Activated CD8-positive, alpha-beta memory T cell treated with anti-CD3 and anti-CD28 coated beads, Interleukin-2, amount 50 U/mL, for 4 hours (primary cell): ENCODE data around the gene GNG4.
"Not testable (repeated sequence)": the region's sequence is repeated elsewhere in the genome, so short reads cannot be mapped to it uniquely, and the experiment has no call there.

Source experiments
- DNase-seq: peaks from one replicate; pipeline ENCODE4 v3.0.0-alpha.2; 2020

The GNG4 gene

DNA sequence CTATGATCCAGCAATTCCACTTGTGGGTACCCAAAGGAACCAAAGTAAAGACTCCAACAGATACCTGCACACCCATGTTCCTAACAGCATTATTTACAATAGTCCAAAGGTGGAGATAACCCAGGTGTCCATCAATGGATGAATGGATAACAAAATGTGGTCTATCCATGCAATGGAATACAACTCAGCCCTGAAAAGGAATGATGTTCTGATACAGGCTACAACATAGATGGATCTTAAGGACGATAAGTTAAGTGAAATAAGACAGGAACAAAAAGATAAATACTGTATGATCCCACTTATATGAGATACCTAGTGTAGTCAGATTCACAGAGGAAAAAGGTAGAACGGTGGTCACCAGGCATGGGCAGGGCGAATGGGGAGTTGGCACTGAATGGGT is 69.7 kb downstream of the GNG4 start:
- DNase-seq, result no peak

DNA sequence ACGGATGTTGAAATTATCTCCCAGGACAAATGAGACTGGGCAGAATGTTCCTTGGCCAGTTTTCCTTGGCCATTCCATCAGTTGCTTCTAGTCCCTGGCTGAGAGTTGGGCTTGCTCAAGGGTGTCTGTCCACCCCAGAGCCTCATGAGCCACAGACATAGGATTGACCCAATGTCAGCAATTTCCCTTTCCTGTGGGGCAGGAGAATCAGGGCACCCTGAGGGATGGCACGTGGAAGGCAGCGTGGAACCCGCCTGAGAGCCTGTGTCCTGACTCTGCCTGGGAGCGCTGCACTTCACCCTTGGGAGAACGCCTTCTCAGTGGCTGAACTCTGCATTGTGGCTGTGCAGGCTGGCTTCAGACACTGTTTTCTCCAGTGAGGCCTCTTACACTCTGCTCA is 74.0 kb downstream of the GNG4 start:
- DNase-seq, result no peak

DNA sequence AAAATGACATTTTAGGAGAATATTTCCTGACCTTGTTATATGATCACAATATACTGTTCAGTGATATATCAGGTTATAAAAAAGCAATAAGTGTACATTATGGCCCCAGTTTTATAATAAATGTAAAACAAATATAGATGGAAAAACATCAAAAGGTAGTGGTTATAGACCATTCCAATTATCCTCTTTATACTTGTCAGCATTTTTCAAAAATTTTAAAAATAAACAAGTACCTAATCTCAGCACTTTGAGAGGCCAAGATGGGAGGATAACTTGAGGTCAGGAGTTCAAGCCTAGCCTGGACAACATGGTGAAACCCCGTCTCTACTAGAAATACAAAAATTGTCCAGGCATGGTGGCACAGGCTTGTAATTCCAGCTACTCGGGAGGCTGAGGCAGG is 75.7 kb downstream of the GNG4 start:
- DNase-seq, result no peak

DNA sequence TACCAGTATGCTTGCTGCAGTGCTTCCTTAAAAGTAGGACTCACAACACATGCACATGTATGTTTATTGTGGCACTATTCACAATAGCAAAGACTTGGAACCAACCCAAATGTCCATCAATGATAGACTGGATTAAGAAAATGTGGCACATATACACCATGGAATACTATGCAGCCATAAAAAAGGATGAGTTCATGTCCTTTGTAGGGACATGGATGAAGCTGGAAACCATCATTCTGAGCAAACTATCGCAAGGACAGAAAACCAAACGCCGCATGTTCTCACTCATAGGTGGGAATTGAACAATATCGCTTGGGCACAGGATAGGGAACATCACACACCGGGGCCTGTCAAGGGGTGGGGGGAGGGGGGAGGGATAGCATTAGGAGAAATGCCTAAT is 76.6 kb downstream of the GNG4 start:
- DNase-seq, result not testable (repeated sequence)

DNA sequence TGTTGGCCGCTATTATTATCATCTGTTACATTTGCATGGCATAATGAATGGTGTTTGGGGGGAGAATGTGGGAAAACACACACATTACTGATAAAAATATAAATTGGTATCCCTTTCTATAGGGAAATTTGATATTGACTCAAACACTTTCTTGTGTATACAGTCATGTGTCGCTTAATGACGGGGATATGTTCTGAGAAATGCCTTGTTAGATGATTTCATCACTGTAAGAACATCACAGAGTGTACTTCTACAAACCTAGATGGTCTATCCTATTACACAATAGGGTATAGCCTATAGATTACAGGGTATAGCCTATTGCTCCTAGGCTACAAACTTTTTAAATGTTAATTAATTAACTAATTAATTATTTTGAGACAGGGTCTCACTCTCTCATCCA is 78.1 kb downstream of the GNG4 start:
- DNase-seq, result no peak

DNA sequence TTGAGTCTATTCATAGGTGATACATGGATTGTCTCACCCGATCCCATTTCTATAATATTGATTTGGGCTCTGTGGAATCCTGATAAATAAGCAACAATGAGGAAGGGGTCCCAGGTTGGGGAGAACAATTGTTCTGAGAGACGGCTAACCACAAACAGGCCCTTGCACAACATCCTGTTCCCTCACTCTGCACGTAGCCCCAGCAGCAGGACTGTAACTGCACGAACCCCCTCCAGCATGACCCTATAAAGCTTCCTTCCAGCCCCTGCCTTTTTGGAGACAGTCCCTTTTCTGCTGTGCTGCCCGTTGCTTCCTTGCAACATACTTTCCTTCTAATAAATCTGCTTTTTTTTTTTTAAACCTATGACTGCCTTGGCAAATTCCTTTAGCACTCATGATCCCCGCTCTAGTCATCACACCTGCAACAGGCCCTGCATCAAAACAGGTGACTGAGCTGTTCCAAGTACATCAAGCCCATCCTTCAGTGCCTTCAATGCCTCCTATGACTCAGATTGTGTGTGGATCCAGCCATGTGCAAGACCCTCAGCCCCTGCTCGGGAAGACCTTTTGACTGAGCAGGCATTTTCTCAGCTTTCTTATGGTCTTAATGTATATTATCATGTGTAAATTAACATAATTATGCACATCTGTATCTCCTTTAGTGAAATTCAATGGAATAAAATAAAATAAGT is 81.6 kb downstream of the GNG4 start:
- DNase-seq, result no peak

DNA sequence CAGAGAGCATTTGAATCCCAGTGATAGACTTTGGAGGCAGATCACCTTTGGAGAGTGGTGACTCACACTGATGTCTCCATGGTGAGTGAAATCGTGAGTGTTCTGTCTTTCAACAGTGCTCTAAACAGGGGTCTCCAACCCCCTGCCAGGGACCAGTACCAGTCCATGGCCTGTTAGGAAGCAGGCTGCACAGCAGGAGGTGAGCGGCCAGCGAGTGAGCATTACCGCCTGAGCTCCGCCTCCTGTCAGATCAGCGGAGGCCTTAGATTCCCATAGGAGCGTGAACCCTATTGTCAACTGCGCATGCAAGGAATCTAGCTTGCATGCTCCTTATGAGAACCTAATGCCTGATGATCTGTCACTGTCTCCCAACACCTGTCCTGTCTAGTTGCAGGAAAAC is 83.5 kb downstream of the GNG4 start:
- no peak for DNase-seq

DNA sequence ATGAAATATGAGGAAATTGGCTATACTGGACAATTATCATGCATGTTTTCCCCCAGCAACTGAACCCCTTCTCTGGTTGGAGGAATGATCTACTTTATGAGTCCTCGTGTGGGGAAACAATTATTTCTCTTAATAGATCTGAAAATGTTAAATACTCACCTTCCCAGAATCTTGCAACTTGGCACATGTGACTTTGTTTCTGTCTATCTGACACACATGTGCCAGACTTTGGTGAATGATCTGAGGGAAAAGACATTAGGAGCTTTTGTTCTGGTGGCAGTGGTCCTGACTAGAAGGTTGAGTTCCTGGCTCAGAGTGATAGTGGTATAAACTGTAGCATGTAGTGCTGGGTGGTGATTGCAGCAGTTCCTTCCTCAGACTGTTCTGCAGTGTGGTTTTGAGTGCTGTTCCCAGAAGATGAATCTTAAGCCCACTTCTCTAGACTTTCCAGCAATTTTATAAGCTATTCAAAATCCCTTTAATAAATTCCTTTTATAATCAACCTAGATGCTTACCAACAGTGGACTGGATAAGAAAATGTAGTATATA is 86.0 kb downstream of the GNG4 start:
- DNase-seq, result no peak

DNA sequence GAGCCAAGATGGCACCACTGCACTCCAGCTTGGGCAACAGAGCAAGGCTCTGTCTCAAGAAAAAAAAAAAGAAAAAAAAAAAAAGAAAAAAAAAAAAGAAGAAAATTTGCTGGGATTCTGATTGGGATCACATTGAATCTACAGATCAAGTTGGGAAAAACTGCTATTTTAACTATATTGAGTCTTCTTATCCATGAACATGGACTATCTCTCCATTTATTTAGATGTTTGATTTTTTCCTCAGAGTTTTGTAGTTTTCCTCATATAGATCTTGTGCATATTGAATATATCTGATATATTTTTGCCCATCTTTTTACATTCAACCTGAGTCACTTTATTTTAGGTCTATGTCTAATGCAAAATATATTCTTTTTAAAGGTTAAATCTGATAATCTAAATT is 87.0 kb downstream of the GNG4 start:
- DNase-seq, result no peak

DNA sequence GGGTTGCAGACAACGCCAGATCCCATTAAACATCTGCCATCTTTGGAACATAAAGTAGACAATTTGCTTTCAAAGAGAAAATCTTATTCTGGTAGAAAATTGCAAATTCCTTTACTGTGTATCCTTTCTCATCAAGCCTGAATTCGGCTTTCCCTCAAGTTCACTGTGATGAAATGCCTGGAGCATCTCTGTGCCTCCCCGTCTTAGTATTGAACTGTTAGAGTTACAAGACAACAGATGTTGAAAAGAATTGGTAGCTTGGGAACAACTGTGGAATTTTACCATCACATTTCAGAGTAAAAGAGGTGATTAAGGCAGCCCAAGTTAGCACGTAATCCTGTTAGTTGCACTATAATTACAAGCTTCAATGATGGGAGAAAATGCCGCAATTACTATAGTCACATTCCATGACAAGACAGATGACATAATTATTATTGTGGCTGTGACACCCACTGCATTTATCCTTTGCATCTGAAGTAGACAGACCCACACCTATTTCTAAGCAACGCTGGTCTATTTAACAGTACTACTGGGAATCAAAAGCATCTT is 90.9 kb downstream of the GNG4 start:
- DNase-seq, result no peak

DNA sequence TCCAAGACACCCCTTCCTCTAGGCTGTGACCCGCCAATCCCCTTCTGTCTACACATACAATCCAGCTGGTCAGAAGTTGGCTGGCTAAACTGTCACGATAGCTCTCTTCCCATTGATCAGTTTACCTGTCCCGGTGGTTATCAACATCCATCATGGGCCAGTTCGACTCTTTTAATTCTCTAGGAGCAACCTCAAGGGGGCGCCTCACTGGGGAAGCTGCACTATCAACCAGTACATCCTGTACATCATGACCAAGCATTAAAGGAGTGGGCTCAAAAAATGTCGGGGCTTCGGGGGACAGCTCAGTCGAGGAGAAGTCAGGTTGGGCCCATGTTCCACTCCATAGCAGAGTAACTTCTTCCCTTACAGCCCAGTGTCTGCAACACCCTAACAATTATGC is 92.1 kb downstream of the GNG4 start:
- DNase-seq, result no peak

DNA sequence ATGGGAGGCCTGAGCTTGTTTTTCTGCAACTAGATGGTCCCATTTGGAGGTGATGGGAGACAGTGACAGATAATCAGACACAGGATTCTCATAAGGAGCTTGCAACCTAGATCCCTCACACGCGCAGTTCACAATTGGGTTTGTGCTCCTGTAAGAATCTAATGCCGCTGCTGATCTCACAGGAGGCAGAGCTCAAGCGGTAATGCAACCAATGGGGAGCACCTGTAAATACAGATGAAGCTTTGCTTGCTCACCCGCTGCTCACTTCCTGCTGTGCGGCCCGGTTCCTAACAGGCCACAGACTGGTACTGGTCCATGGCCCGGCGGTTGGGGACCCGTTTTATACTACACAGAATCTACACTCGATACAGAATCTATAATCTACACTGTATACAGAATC is 92.8 kb downstream of the GNG4 start:
- no peak for DNase-seq

DNA sequence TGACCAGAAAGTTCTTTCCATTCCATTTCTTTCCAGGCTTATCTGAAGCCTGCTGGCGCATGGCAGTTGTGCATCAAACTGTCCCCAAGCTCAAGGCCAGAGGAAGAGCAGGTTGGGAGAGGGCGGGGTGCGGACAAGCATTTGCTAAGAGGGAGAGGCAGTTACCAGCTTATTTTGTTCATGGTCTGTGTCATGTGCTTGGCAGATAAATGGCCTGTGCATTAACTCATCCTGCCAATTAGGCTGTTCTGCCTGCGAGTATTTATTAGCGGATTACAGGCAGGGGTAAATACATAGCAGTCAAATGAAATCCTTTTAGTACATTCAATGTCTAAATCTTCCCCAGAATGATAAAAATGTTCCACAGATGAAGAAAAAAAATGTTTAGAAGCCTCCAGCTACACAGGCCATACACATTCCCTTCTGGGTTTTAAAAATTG is 96.5 kb downstream of the GNG4 start:
- no peak for DNase-seq

DNA sequence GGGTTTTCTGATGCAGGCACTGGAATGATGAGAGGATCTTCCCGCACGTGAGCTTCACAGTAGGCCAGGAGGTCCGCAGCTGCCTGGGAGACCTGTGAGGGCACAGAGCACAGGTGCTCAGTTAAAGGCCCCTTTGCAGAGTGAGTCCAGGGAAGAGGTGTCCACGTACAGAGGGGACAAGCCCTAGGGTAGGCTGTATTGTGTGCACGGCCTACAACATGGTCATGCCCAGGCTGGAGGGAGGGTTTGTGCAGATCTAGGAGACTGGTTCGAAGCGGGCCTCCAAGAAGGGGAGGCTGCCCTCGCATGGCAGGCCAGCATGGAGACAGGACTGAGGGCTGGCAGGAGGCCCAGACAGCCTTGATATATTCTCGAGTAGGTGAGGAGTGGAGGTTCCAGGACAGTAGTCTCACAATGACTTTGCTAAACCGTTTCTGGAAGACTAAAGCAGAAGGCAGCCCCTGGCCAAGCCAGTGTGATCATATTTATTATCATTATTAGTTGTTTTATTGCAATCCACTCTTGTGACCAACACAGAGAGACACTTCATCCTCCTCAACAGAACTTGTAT is 97.4 kb downstream of the GNG4 start:
- DNase-seq, result no peak

DNA sequence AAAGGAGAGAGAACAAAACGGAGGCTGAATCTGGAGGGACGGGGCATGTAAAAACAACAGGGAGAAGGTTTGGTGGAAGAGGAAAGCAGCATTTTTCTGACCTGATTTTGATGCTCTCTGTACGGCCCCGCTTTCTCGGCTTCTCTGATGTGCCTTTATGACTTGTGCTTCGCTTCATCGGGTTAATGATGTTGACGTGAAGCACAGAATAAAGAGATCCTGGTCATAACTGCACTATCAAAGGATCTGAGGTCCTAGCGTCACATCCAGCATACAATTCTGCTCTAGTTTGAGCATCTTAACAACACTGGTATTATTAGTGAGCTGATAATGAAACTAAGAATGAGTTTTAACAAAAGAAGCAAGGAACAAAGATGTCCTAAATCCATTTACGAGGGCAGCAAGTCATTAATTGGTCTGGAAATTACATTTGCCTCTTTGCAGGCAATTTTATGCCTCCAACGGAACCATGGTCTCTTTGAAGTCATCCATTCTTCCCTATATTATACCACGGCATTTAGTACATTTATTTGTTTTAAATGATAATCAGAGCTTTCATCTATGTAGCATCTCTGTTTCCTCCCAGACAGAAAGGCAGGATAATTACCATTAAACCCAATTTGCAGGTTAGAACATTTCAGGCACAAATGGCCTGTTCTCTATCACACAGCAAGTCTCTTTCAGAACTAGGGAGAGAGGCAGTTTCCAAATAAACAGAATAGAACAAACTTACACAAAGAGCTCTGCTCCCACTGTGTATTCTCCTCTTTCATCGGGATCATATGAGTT is 100.0 kb downstream of the GNG4 start:
- no peak for DNase-seq

DNA sequence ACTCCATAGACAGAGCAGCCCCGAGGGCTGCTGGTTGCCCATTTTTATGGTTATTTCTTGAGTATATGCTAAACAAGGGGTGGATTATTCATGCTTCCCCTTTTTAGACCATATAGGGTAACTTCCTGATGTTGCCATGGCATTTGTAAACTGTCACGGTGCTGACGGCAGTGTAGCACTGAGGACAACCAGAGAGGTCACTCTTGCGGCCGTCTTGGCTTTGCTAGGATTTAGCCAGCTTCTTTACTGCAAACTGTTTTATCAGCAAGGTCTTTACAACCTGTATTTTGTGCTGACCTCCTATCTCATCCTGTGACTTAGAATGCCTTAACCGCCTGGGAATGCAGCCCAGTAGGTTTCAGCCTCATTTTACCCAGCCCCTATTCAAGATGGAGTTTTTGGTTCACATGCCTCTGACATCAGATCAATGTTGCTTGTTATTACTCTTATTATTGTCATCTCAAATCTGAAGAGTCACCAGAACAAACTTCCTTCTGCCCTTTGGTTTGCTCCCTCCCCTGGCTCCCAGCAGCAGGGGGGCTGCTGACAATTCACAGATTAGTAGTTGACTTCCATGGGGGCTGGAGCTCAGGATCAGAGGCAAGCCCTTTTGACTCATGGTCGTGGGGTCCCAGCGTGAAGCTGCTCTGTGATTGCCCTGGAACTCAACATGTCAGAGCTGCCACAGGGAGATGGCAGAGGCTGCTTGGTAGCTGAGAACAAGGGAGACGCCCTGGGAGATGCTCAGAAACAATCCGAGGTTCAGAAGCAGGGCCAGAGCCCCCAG is 103.0 kb downstream of the GNG4 start:
- not testable (repeated sequence) for DNase-seq

DNA sequence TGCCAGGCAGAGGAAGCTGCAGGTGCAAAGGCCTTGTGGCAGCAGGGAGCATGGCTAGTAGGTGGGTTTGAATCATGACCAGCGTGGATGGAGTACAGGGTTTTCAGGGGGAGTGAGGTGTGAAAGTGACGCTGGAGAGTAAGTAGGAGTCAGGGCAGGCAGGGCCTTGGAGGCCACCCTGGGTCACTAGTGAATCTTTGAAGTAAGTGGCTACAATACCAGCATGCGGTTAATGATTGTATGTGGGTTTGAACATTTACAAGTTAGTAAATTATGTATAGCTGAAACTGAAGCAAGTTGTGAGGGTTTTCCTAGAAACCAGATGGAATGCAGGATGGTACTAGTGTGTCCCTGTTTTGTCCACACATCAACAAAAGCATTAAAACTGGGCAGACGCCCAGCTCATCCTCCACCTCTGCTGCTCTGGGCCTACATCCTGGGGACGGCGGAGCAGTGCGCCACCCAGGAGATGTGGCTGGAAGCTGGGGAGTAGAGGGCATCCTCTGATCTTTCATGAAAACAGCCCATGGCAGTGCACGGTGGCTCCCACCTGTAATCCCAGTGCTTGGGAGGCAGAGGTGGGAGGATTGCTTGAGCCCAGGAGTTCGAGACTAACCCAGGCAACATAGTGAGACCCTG is 104.2 kb downstream of the GNG4 start:
- DNase-seq, result no peak

DNA sequence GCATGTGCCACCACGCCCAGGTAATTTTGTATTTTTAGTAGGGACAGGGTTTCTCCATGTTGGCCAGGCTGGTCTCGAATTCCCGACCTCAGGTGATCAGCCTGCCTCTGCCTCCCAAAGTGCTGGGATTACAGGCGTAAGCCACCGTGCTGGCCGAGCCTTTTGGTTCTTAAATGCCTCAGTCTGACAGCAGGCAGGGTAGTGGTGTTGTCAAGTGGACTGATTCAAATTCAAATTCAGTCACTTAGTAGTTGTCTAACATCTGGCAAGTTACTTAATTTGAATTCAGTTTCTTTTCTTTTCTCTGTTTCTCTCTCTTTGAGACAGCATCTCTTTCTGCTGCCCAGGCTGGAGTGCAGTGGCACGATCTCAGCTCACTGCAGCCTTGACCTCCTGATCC is 106.7 kb downstream of the GNG4 start:
- DNase-seq, result not testable (repeated sequence)

DNA sequence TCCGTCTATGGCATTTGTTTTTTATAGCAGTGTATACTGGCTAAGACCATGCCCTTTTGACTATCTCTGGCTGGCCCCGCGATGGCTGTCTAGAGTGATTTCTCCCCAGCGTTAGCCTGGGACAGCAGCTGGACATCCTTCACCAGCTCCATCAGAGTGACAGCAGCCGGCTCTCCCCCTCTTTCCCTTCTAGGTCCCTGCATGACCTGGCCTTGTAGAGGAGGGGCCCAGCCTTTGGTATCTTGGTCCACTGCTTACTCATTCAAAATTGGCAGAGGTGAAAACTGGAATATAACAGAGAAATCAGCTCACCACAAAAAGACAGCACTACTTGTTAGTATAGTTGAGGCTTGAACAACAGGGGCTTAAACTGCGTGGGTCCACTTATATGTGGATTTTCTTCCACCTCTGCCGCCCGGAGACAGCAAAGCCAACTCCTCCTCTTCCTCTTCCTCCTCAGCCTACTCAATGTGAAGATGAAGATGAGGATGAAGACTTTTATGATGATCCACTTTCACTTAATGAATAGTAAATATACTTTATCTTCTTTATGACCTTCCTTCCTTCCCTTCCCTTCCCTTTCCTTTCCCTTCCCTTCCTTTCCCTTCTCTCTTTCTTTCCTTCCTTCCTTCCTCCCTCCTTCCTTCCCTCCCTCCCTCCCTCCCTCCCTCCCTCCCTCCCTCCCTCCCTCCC is 116.0 kb downstream of the GNG4 start:
- no peak for DNase-seq

DNA sequence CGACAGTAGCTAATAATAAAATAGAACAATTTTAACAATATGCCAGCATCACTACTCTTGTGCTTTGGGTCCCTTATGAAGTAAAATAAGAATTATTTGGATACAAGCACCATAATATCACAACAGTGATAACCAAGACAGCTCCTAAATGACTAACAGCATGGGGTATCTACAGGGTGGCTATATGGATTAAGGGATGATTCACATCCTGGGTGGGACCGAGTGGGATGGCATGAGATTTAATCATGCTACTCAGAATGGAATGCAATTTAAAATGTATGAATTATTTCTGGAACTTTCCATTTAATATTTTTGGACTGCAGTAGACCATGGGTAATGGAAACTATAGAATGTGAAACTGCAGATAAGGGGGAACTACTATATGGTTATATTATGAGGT is 117.2 kb downstream of the GNG4 start:
- no peak for DNase-seq

DNA sequence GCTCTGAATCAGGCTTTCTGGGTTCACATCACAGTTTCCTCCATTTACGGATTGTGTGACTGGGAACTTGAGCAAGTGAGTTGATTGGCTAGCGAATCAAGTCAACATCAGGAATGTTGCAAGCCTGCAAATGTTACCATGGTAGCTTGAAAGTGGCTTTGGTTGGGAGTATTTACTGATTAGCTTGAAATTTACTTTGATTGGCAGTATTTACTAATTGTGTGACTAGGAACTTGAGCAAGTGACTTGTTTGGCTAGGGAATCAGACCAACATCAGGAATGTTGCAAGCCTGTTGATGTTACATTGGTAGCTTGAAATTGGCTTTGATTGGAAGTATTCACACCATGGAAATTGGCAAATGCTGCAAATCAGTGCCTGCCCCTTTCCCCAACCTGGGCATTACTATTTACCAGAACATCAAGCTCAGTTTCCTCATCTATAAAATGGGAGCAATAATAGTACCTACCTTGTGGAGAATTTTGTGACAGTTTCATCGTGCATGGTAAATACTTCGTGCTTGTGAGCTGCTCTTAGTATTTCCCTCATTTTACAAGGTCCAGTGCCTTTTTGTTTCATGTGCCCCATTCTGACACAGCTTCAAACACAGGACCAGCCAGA is 122.3 kb downstream of the GNG4 start:
- DNase-seq, result no peak
